NK-92 treated with Interleukin-12 subunit alpha and Interleukin-12 subunit beta, amount 100 ng/mL, for 24 hours (cell line): Measurements from ENCODE around the gene CAMK2A.

Source experiments
- DNase-seq: peaks from one replicate; lab custom pipeline; 2025; lab: John Stamatoyannopoulos, UW

The CAMK2A gene

DNA sequence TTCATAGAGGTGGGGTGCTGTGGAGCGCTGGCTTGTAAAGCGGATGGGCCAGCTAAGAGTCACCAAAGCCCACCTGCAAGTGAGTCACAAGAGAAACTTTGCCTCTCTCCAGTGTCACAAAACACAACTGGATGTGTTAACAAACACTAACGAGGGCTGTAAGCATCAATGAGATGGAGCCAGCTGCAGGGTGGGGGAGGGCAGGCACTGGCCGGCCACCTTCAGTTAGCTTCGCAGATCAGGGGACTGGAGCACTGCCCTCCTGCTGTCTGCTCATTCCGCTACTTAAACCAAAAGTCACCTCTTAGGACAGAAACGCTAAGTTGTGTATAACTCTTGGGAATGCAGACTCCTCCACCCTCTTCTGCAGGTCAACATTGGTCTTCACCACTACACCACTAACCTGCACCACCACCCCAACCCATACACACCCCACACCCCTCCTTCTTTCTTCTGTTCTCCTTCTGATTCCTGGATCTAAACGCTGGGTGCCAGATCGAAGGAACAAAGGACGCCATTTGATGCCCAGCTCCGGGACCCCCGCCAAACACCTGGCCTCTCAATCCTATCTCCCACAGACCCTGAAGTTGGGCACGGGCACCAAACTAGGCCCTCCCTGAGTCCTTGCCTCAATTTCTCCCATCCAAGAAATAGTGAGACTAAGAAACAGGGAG, 11.1 kb upstream of the CAMK2A start:
- DNase-seq: no peak

DNA sequence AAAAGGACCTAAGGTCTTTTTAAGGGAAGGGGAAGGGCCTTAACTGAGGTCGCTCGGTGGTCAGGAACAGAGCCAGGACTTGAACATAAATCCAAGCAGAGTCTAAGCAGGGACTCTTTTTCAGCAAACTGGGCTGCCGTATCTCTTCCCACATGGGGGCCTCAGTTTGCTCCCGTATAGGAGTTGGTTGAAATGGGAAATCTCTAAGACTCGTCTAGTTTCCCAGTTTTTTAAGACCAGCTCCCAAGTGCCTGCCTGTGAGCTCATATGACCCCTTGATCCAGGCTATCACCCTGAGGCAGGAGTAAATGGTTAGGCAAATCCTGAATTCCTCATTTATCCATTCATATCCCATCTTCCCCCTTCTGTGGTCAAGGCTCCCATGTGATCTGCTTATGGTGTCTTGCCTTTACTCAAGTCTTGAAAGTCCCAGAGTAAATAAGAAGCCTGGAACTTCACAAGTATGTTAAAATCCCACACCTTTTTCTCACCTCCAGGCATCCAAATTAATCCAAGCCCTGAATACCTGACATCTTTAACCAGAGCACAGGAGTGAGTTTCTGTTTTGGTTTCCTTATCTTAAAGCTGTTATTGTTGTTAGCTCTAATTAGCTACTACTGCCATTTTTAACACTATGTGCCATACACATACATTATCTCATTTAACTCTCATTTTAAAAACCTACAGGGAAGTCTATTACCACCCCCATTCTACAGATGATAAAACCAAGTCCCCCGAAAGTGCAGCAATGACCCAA, 10.2 kb upstream of the CAMK2A start:
- DNase-seq: no peak

DNA sequence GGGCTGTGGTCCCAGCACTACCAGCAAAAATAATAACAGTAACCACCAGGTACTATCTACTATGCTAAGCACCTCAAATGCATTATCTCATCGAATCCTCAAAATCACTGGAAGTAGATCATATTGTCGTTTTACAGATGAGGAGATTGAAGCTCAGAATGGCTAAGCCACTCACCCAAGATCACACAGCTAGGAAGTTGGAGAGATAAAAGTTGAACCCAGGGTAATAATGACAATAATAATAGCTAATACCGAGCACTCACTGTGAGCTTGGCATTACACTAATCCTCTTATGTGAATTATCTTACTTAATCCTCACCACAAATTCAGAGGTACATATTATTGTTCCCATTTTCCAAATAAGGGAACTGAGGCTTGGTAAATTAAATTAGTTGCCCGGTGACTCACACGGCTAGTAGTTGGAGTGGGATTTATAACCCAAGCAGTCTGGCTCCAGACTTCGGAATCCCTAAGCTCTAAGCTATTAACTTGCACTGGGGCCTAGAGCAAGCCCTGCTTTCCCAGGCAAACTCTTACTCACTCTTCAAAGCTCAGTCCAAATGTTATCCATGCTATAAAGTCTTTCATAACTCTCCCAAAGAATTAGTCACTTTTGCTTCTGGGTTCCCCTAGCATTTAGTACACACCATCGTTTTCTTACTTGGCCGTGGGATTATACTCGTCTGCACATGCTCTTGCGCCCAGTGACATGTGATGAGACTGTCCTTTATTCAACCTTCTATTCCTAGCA, 9.3 kb upstream of the CAMK2A start:
- no peak for DNase-seq

DNA sequence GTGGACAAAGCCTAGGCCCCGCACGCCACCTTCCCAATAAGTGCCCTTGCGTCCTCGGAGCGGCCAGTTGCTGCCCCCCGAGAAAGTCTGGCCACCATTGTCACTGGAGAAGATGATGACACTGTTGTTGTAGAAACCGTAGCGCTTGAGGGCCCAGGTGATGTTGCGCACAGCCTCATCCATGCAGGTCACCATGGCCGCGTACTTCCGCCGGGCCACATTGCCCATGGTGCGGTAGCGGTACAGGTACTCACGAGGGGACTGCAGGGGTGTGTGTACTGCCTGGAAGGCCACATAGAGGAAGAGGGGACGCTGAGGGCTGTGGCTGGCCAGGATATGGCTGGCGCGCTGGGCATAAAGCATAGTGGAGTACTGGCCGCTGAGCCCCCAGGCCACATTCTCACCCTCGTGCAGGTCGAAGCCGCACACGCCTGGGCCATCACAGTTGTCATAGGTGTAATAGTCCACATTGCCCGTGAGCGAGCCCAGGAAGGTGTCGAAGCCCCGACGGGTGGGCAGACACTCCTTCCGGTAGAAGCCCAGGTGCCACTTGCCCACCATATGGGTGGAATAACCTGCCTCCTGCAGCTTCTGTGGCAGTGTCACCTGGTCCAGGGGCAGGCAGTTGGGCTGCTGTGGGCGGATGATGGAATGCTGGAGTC, 8.5 kb upstream of the CAMK2A start:
- no peak for DNase-seq

- DNase-seq: no peak
These were observed 7.8 kb upstream of the CAMK2A start for GRCh38 chr5:150297236-150297890.

DNA sequence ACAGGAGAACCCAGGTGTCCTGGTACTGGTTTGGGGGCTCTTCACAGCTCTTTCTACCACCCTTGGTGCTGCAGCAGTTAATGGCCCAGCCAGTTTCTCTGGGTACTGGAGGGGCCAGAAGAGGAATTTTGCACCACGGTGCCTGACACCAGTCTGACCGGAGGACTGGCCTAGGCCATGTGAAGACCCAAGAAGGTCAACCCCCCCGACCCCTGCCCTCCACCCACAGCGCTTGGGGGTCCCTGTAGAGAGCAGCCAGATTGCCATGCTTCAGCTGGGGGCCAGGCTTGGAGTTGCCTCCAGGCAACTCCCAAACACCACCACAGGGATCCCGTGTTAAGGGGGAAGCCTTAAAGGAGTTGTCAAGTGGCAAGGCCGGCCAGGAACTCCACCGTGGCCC, 6.9 kb upstream of the CAMK2A start:
- no peak for DNase-seq

GRCh38 chr5:150295741-150296486, 6.3 kb upstream of the CAMK2A start:
- DNase-seq: no peak

DNA sequence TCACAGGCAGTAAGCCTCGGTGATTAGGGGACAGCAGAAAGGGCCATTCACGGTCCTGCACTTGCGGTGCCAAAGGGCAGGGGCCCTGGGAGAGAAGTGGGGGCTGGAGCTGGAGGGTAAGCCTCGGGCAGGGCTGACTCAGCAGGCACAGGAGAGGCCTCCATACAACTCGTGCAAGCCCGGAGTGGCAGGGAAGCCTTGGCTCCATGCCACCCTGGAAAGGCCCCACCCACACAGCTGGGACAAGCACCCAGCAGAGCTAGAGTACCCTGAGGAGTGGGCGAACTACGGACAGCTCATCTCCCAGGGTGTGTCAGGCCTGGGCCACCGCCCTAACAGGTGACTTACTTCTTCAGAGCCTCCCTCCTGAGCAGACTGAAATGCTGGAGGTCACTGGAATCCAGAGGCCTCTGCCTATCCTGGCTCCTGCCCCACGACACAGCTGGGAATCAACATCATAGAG, 5.6 kb upstream of the CAMK2A start:
- no peak for DNase-seq

GRCh38 chr5:150294551-150295071, 5.0 kb upstream of the CAMK2A start:
- no peak for DNase-seq

- DNase-seq: no peak
These were observed 3.7 kb upstream of the CAMK2A start for GRCh38 chr5:150293091-150293941.

DNA sequence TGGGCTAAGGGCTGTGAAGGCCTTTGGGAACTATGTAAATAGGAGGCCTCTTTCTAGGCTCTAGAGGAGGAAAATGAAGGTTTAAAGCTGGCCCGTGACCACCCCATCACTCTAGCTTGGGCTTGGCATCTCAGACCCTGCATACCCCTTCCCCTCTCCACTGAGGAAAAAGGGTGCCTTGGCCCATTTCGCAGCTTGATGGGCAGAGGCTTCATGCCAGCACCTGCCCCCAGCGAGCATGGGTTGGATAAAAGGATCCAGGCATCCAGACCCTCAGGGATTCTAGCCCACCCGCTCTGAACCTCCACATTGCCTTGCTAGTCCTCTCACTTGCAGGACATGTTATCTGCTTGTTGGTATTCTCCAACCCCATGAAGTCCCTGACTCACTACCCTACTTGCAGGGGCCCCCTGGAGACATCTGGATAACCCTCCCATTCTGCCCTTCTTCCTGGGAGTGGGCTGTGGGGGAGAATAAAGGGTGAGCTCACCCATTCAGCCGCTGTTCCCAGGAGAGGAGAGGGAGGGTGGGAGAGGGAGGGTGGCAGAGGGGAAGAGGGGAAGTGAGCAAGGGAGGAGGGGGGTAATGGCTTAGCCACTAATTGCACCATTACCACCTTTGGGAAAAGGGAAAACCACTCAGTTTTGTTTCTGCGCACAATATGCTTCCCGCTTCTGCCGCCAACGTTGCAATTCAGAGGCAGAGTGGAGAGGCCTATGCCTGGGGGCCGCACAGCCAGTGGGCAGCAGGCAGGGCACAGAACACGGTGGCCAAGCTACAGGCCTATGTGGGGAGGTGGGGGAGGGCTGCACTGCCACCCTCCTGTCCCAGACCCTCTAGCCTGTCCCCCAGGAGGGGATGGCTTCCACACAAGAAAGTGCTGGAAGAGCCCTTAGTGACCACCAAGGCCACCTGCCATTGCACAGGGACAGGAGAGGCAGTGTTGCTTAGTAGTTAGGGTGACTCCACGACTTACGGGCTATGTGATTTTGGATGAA, 2.1 kb upstream of the CAMK2A start:
- no peak for DNase-seq

DNA sequence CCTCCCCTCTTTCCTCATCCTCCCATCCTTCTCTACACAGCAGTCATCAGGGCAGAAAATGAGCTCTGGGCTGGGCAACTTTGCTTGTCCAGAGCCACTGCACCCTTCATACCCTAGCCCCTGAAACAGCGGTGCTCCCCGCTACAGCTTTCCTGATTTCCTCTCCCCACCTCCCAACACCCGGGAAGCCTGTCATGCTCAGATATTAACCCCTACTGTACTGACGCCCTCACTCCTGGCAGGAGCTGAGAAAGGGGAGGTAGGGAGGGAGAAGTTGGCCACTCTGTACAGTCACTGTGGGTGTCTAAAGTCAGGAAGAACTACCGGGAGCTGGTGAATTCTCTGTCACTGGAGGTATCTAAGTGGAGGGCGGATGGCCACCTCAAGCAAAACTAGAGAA, 782 bp downstream of the CAMK2A start:
- no peak for DNase-seq

- no peak for DNase-seq
These were observed 1.2 kb downstream of the CAMK2A start for GRCh38 chr5:150288361-150288760.

- DNase-seq: no peak
These were observed 2.8 kb downstream of the CAMK2A start for GRCh38 chr5:150286820-150287219.

DNA sequence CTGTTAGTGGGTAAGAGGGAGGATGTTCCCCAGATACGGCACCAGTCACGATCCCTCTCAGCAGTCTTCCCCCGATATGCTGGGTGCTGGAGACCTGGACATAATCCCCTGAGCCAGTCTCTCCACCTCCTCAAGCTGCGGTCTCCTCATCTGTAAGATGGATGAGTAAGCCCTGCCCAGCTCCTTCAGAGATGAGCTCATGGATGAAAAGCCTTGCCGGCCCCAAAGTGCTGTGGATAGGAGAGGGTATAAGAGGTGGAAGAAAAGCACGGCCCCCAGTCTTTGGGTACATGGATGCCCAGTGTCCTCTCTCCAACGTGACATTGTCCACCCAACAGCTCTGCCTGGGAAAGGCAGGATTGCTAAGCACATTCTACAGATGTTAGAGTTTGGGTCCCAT, 4.5 kb downstream of the CAMK2A start:
- no peak for DNase-seq

- no peak for DNase-seq
These were observed 5.3 kb downstream of the CAMK2A start for GRCh38 chr5:150284311-150284710.

GRCh38 chr5:150283904-150284303, 5.7 kb downstream of the CAMK2A start:
- DNase-seq: no peak

DNA sequence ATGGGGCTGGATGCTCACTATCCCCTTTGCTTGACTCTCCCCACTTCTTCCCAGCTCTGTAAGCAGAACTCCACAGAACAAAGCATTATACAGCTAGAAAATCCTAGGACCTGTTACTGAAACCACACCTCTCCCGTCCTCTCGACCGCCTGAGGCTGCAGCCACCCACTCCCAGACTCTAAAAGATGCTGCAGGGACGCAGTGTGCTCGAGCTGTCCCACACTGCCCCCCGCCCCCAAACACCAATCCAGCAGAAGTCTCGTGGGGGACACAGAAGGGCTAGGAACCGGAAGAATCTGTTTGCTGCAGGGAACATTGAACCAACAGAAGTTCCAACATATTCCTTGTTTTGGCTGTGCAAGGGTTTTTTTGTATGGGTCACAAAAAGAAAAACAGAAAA, 7.6 kb downstream of the CAMK2A start:
- no peak for DNase-seq
